Natural killer cell (primary cell): ENCODE results near the gene ROPN1B. TPM values are rescaled to one million over a fixed set of nuclear protein-coding genes. Genes with fewer than 3 reads are reported as not detected.

ENCODE experiments used
- ATAC-seq, 3 donors: fragments of 150-1000 bp in 2 of 3; fragments of 200-7000 bp in 1 of 3; cut with Tn5 transposase; 1 replicate in 1 of 3; 2 replicates in 2 of 3; pipeline ENCODE4 v1.10.0; 2021; ENCODE audit warnings: mild to moderate bottlenecking in 2 of 3, moderate library complexity in 2 of 3
- DNase-seq, 2 donors: peaks; one replicate each; pipeline versions ENCODE4 v3.0.0 to v3.0.0-alpha.2; 2013 to 2021; ENCODE audit warnings: mixed read lengths in 1 of 2
- H3K27ac ChIP-seq: one replicate; pipeline ENCODE4 v1.5.1; 2013; ENCODE audit warnings: mild to moderate bottlenecking, low read length
- H3K27me3 ChIP-seq: one replicate; pipeline ENCODE4 v1.6.1; 2013; ENCODE audit warnings: low read length; ENCODE audit not compliant: control insufficient read depth, insufficient read depth
- H3K36me3 ChIP-seq: one replicate; pipeline ENCODE4 v1.6.1; 2013; ENCODE audit warnings: low read length; ENCODE audit not compliant: control insufficient read depth, insufficient read depth
- H3K4me1 ChIP-seq: one replicate; pipeline ENCODE4 v1.6.1; 2013; ENCODE audit warnings: low read length; ENCODE audit not compliant: control insufficient read depth, insufficient read depth
- H3K4me3 ChIP-seq: one replicate; pipeline ENCODE4 v1.5.1; 2013; ENCODE audit warnings: low read length
- H3K9me3 ChIP-seq: one replicate; pipeline ENCODE4 v1.6.1; 2013; ENCODE audit warnings: low read length; ENCODE audit not compliant: control insufficient read depth, insufficient read depth
- H3K27ac Mint-ChIP-seq, 2 donors: one replicate each; pipeline ENCODE4 v1.8.0; 2022; ENCODE audit warnings: mild to moderate bottlenecking in 2 of 2, mixed read lengths in 2 of 2, moderate library complexity in 1 of 2
- H3K27me3 Mint-ChIP-seq, 2 donors: one replicate each; pipeline ENCODE4 v1.8.0; 2022; ENCODE audit warnings: low read depth in 2 of 2, mixed read lengths in 2 of 2
- H3K36me3 Mint-ChIP-seq: one replicate; pipeline ENCODE4 v1.8.0; 2022; ENCODE audit warnings: mixed read lengths
- H3K4me1 Mint-ChIP-seq, 2 donors: one replicate each; pipeline ENCODE4 v1.8.0; 2022; ENCODE audit warnings: mixed read lengths in 2 of 2
- H3K4me3 Mint-ChIP-seq: one replicate; pipeline ENCODE4 v1.8.0; 2022; ENCODE audit warnings: mild to moderate bottlenecking, moderate library complexity, mixed read lengths
- H3K9me3 Mint-ChIP-seq, 2 donors: one replicate each; pipeline ENCODE4 v1.8.0; 2022; ENCODE audit warnings: mixed read lengths in 2 of 2
- CTCF ChIP-seq: fragments of 200-600 bp; IDR thresholded peaks from one replicate; pipeline ENCODE4 v1.8.0; 2022; ENCODE audit warnings: antibody characterized with exemption
- WGBS: methylation state at CpG from one replicate; pipeline ENCODE4 v1.1.7; 2013; ENCODE audit warnings: missing lambda C conversion rate; ENCODE audit not compliant: insufficient coverage; 5-methylcytosine and 5-hydroxymethylcytosine counted together
- intact Hi-C: fragments of 100-400 bp; cut with micrococcal nuclease; formaldehyde crosslinking; loops from one replicate; pipeline ENCODE4 v1.14.2; 2022
- total RNA-seq, 4 donors: library from RNA; stranded (reverse); fragments of 120-200 nt in 1 of 4; gene quantifications; one replicate each; pipeline versions ENCODE4 v1.2.3 to v1.2.4, GENCODE V29; 2013 to 2022

ROPN1B gene
- total RNA-seq, 3 donors from 2014 or later (not counting 1 experiment from before 2014, with no cell fraction given) = not detected

DNA sequence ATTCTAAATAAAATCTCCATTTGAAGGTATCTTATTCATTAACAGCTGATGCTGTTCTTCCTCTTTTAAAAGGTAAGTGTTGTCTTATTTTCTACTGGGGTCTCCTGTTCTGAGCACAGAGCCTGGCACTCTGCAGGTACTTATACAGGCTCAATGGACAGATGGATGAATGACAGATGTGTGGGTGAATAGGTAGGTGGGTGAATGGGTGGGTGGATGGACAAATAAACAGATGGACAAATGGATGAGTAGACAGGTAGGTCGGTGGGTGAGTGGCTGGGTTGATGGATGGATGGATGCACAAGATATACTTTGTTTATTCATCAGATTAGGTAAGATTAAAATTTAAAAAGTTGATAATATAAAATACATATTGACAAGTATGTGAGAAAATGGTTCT lies 61.5 kb downstream of the ROPN1B start:
- peaks cover 7% of the 10 kb centered on the region for H3K36me3 ChIP-seq
- H3K36me3 Mint-ChIP-seq = peaks cover 11% of the 10 kb centered on the region

GRCh38 chr3:126031981-126032471 lies 63.0 kb downstream of the ROPN1B start:
- no peak for DNase-seq
- 90% methylated on average over 9 of the region's 9 CpGs for WGBS

More for the DNA sequence above, 61.5 kb downstream of the ROPN1B start:
- peaks cover 16 to 26% of the 10 kb centered on the region in 2 donors for H3K4me1 Mint-ChIP-seq
- H3K9me3 Mint-ChIP-seq = peaks cover 2 to 4% of the 10 kb centered on the region in 2 donors
- no peak for TF ChIP-seq CTCF
- ATAC-seq = no peak
- H3K4me3 Mint-ChIP-seq = no peak overlapping the region
- no peak overlapping the region for H3K27ac Mint-ChIP-seq
- no peaks in the 10 kb centered on the region for H3K27me3 Mint-ChIP-seq
- H3K4me3 ChIP-seq = no peak overlapping the region
- no peak for DNase-seq
- H3K9me3 ChIP-seq = peaks cover 9% of the 10 kb centered on the region
- no peak overlapping the region for H3K27ac ChIP-seq
- intact Hi-C loops = no loop called here
- no peaks in the 10 kb centered on the region for H3K27me3 ChIP-seq
- WGBS = 71% methylated on average over 1 of the region's 1 CpG
- H3K4me1 ChIP-seq = peaks cover 17% of the 10 kb centered on the region

More at GRCh38 chr3:126031981-126032471, 63.0 kb downstream of the ROPN1B start:
- TF ChIP-seq CTCF = no peak
- Mint-ChIP-seq H3K36me3 (peaks cover 12% of the 10 kb centered on the region), H3K27ac (no peak overlapping the region), H3K4me3 (no peak overlapping the region), H3K4me1 (peaks cover 6 to 11% of the 10 kb centered on the region in 2 donors), H3K27me3 (no peaks in the 10 kb centered on the region), H3K9me3 (peaks cover 2 to 4% of the 10 kb centered on the region in 2 donors)
- Histone ChIP-seq H3K27me3 (no peaks in the 10 kb centered on the region), H3K36me3 (peaks cover 7% of the 10 kb centered on the region), H3K4me1 (peaks cover 4% of the 10 kb centered on the region), H3K4me3 (no peak overlapping the region), H3K9me3 (peaks cover 9% of the 10 kb centered on the region), H3K27ac (no peak overlapping the region)
- intact Hi-C loops = no loop called here
- no peak for ATAC-seq

Other genes with a start within 250 kb of the ROPN1B start
- 10 to 100 TPM; 24.2 to 29.6 (median 27.1) TPM for gene SLC41A3, start 114.9 kb downstream of the ROPN1B start, total RNA-seq
- not detected for gene ALDH1L1, start 211.4 kb downstream of the ROPN1B start, total RNA-seq